VCaP (cell line): Measurements from ENCODE around the gene RASGEF1C.

Experiments
- H3K27ac ChIP-seq: fragments of 450-650 bp; 2 replicates; pipeline ENCODE4 v1.5.1; 2017
- TF ChIP-seq, protein P1 (sequence below): fragments of 450-650 bp; conservative IDR thresholded peaks from 2 replicates; pipeline ENCODE4 v1.5.1; 2017; ENCODE audit warnings: mild to moderate bottlenecking, moderate library complexity

Gene RASGEF1C

DNA sequence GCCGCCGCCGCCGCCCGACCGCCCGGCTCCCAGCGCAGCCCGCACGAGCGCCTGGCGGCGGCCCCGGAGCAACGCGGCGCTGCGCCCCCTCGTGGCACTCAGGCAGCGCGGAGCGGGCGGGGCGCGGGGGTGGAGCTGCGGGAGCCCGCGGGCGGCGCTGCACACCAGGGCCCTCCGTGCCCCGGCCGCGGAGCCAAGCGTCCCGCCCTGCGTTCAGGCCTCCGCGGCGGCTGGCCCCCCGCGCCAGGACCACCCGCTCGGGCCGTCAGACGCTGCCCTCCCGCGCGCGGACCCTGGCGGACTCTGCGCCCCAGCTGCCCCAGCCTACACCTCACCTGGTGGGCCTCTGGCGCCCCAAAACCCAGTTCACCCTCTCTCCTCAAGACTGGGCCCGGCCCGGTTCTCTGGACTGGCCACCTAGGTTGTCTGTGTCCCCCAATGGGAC is at the start of gene RASGEF1C:
Gene RASGEF1C, minus strand, starts transcription at position 75 of the 445 bp plus-strand sequence. CDS start 71,159 bp downstream, outside the sequence.
- H3K27ac ChIP-seq, result peak within 1 kb of the TSS; percentile 100
- TF ChIP-seq, protein P1, sequence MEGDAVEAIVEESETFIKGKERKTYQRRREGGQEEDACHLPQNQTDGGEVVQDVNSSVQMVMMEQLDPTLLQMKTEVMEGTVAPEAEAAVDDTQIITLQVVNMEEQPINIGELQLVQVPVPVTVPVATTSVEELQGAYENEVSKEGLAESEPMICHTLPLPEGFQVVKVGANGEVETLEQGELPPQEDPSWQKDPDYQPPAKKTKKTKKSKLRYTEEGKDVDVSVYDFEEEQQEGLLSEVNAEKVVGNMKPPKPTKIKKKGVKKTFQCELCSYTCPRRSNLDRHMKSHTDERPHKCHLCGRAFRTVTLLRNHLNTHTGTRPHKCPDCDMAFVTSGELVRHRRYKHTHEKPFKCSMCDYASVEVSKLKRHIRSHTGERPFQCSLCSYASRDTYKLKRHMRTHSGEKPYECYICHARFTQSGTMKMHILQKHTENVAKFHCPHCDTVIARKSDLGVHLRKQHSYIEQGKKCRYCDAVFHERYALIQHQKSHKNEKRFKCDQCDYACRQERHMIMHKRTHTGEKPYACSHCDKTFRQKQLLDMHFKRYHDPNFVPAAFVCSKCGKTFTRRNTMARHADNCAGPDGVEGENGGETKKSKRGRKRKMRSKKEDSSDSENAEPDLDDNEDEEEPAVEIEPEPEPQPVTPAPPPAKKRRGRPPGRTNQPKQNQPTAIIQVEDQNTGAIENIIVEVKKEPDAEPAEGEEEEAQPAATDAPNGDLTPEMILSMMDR, result peak; percentile 99

DNA sequence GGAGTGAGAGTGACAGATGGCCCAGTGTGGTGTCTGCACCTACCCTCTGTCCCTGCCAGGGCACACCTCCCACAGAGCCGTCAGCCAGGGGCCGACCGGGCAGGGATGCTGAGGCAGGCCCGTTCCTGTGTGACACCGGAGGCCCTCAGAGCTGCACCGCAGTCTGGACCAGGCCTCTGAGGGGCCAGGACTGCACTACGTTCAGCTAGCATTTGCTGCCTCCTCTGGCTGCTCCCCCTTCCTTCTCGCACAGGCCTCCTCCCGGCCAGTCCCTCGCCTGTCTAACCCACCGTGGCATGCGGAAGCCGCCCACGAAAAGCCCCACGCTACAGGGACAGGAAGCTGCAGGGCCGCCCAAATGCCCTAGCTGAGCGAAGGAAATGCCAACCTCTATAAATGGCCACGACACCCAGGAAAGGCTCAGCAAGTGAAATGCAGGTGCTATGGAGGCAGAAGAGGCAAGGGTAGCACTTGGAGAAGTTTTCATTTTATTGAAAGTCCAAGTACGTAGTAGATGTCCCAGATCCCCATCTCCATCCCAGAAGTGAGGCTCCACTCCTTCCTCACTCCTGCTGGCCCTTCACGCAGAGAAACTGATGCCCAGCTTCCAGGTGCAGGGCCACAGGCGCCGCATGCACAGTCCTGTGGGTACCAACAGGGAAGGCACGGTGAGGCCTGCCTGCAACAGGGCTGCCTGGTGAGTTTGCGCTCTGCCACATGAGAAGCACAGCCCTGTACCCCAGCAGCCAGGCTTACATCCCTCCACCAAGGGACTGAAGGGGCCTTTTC is 44.2 kb upstream of the RASGEF1C start:
- H3K27ac ChIP-seq, result no peak overlapping the region
- TF ChIP-seq, protein P1, result no peak

DNA sequence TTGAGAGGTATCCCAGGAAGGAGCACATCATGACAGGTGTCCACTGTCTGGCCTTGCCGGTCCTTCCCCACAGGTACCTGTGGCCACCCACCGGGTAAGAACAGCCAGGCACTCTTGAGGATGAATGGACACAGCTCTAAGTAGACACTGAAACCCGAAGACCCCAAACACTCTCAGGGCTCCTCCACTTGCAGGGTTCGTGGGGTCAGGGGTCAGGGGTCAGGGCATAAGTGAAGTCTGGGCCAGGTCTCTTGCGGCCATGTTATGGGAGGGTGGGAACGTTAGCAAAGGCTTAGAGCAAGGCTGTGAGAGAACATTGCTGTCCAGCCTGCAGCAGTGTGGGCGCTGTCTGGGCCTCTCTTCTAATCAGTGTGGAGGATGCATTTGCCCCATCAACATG is 42.9 kb upstream of the RASGEF1C start:
- TF ChIP-seq, protein P1, result no peak
- H3K27ac ChIP-seq, result no peak overlapping the region

DNA sequence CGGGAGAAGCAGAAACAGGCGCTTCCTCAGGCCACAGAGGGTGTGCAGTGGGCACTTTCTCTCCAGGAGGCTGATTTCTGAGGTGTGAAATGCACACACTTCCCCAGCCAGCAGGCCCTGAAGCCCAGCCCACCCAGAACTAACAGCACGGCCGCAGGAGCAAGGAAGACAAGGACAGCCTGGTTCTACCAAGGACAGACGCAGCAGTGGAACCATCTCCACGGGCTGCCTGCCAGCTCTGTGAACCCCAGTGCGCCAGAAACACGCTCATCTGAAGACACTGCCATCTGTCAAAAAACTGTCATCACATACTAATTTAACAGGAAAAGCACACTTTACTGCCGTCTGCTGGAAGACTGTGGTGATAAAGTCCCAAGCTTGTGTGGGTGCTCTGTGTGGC is 42.1 kb upstream of the RASGEF1C start:
- no peak overlapping the region for H3K27ac ChIP-seq
- TF ChIP-seq, protein P1, result no peak

DNA sequence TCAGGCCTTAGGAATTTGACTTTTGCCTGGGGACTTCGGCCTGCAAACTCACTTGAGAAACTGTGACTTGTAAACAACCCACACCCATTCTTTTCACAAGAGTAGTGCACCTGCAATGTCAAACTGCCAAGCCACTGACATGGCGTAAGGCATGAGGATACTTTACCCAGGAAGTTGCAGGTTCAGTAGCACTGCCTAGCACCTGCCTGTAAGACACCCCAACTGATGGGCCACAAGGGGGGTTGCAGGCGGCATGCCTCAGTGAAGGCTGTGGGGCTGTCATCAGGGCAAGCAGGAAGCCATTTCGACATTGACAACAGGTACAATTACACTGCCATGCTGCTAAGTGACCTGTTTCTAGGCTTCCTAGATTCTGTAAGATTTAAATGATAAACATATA is 41.3 kb upstream of the RASGEF1C start:
- TF ChIP-seq, protein P1, result no peak
- no peak overlapping the region for H3K27ac ChIP-seq

DNA sequence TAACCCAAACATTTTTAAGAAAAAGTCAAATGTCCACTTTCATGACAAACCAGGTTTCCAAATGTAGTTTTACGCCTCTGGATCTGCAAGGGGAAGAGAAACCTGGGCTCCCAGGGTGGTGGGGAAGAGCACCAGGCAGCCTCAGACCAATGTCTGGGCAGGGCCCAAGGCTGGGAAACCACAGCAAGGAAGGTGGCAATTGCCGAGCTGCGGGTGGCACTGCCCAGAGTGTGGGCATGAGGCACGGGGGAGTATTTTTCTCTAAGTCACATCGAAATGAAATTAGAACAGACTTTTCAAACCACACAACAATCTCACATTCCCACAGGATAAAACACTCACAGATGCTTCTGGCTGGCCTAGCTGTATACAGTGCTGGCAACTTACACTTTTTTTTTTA is 32.6 kb upstream of the RASGEF1C start:
- no peak overlapping the region for H3K27ac ChIP-seq
- TF ChIP-seq, protein P1, result no peak

DNA sequence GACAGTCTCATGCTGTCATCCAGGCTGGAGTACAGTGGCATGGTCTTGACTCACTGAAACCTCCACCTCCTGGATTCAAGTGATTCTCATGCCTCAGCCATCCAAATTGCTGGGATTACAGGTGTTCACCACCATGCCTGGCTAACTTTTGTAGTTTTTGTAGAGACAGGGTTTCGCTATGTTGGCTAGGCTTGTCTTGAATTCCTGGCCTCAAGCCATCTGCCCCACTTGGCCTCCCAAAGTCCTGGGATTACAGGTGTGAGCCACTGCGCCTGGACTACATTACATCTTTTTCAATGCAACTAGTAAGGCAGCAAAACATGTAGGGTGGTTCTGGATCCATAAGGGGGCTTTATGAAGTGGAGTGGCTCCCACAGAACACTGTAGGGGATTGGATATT is 29.6 kb upstream of the RASGEF1C start:
- TF ChIP-seq, protein P1, result no peak
- no peak overlapping the region for H3K27ac ChIP-seq
